Naive thymus-derived CD4-positive, alpha-beta T cell (primary cell): ENCODE measurements around the gene DCHS1. TPM values are rescaled to one million over a fixed set of nuclear protein-coding genes. Genes with fewer than 3 reads are reported as not detected.

Experiments
- ATAC-seq: fragments of 150-1000 bp; cut with Tn5 transposase; 2 replicates; pipeline ENCODE4 v1.10.0; 2021; ENCODE audit warnings: mild to moderate bottlenecking, moderate library complexity
- CTCF ChIA-PET: fragments of 350-600 bp; sonication (Branson Sonifier 250); formaldehyde crosslinking; loops from one replicate; lab custom pipeline; 2021; ENCODE audit warnings: antibody characterized with exemption; lab: Charles Lee
- POLR2A ChIA-PET: fragments of 350-600 bp; sonication (Branson Sonifier 250); formaldehyde crosslinking; loops from one replicate; lab custom pipeline; 2021; ENCODE audit warnings: antibody characterized with exemption, inconsistent platforms; lab: Charles Lee
- DNase-seq, 9 donors: peaks; one replicate each; pipeline versions ENCODE4 v3.0.0 to v3.0.0-alpha.2; 2020 to 2022; ENCODE audit warnings: mixed read lengths in 1 of 9
- H3K27ac ChIP-seq: one replicate; pipeline ENCODE4 v1.7.0; 2013; ENCODE audit warnings: mild to moderate bottlenecking, low read depth, low read length, moderate library complexity
- H3K27me3 ChIP-seq, 2 donors: one replicate each; pipeline ENCODE4 v1.7.0; 2013; ENCODE audit warnings: low read length in 2 of 2, mild to moderate bottlenecking in 2 of 2, moderate library complexity in 2 of 2; ENCODE audit not compliant: control insufficient read depth in 2 of 2, insufficient read depth in 2 of 2
- H3K36me3 ChIP-seq, 3 experiments: 1 replicate in 2 of 3; 2 replicates in 1 of 3; pipeline ENCODE4 v1.7.0; 2013; ENCODE audit warnings: low read length in 3 of 3, mild to moderate bottlenecking in 3 of 3, moderate library complexity in 1 of 3; ENCODE audit not compliant: insufficient read depth in 3 of 3, control insufficient read depth in 2 of 3
- H3K4me1 ChIP-seq, 2 donors: one replicate each; pipeline ENCODE4 v1.7.0; 2013; ENCODE audit warnings: low read length in 2 of 2, mild to moderate bottlenecking in 2 of 2, moderate library complexity in 1 of 2; ENCODE audit not compliant: control insufficient read depth in 2 of 2, insufficient read depth in 2 of 2
- H3K4me3 ChIP-seq: 2 replicates; pipeline ENCODE4 v1.7.0; 2013; ENCODE audit warnings: mild to moderate bottlenecking, low read length
- H3K9me3 ChIP-seq, 3 experiments: 1 replicate in 2 of 3; 2 replicates in 1 of 3; pipeline ENCODE4 v1.7.0; 2013; ENCODE audit warnings: low read length in 3 of 3; ENCODE audit not compliant: control insufficient read depth in 2 of 3
- H3K27ac Mint-ChIP-seq, 9 donors: one replicate each; pipeline ENCODE4 v1.8.0; 2020 to 2022; ENCODE audit warnings: mixed read lengths in 9 of 9, mild to moderate bottlenecking in 8 of 9, moderate library complexity in 5 of 9, inconsistent platforms in 2 of 9
- H3K27me3 Mint-ChIP-seq, 5 donors: one replicate each; pipeline ENCODE4 v1.8.0; 2021 to 2022; ENCODE audit warnings: mixed read lengths in 5 of 5, mild to moderate bottlenecking in 1 of 5
- H3K36me3 Mint-ChIP-seq, 5 donors: one replicate each; pipeline ENCODE4 v1.8.0; 2020 to 2022; ENCODE audit warnings: mixed read lengths in 5 of 5, mild to moderate bottlenecking in 3 of 5, inconsistent platforms in 1 of 5
- H3K4me1 Mint-ChIP-seq, 7 donors: one replicate each; pipeline ENCODE4 v1.8.0; 2020 to 2022; ENCODE audit warnings: mixed read lengths in 7 of 7, mild to moderate bottlenecking in 3 of 7, inconsistent platforms in 1 of 7
- H3K4me3 Mint-ChIP-seq, 10 donors: one replicate each; pipeline ENCODE4 v1.8.0; 2020 to 2022; ENCODE audit warnings: mild to moderate bottlenecking in 10 of 10, mixed read lengths in 10 of 10, moderate library complexity in 6 of 10, inconsistent platforms in 2 of 10
- H3K9me3 Mint-ChIP-seq, 11 donors: one replicate each; pipeline ENCODE4 v1.8.0; 2020 to 2022; ENCODE audit warnings: mixed read lengths in 11 of 11, mild to moderate bottlenecking in 4 of 11, inconsistent platforms in 1 of 11, moderate library complexity in 1 of 11
- intact Hi-C, 2 donors: fragments of 100-400 bp; cut with micrococcal nuclease; formaldehyde crosslinking; loops; one replicate each; pipeline ENCODE4 v1.15.1; 2023
- polyA plus RNA-seq, 2 donors: library from polyadenylated mRNA; unstranded; fragments of 300-500 nt; fragmentation: Illumina TruSeq; gene quantifications; one replicate each; pipeline ENCODE4 v1.2.3, GENCODE V29; 2021
- total RNA-seq, 6 experiments: library from RNA in 5 of 6; stranded (reverse) in 5 of 6; gene quantifications; 1 replicate in 5 of 6; 2 replicates in 1 of 6; pipeline ENCODE4 v1.2.3 and lab custom pipeline; 2021 to 2026

DCHS1 gene
- total and polyA plus RNA-seq, 7 experiments from 2014 or later, result 0.48 to 12.5 (median 9.7) TPM

GRCh38 chr11:6660712-6661111 lies 5.1 kb upstream of the DCHS1 start:
- Mint-ChIP-seq H3K9me3 (no peaks in the 10 kb centered on the region), H3K27me3 (peaks cover 0 to 28% (median 0%) of the 10 kb centered on the region in 5 donors), H3K4me1 (peaks cover 6 to 26% (median 19%) of the 10 kb centered on the region in 7 donors), H3K4me3 (no peak overlapping the region), H3K36me3 (peaks cover 0 to 3% (median 0%) of the 10 kb centered on the region in 5 donors), H3K27ac (no peak overlapping the region)
- Histone ChIP-seq H3K4me3 (no peak overlapping the region), H3K4me1 (peaks cover 0 to 5% of the 10 kb centered on the region in 2 donors), H3K36me3 (no peaks in the 10 kb centered on the region), H3K27ac (no peak overlapping the region), H3K9me3 (no peaks in the 10 kb centered on the region), H3K27me3 (no peaks in the 10 kb centered on the region)
- CTCF ChIA-PET, result no interaction called here
- DNase-seq (no peak), ATAC-seq (no peak)
- POLR2A ChIA-PET, result interaction anchor here (1.1 to 1.5 kb wide), 2 partner anchors 14 to 49 kb away, joined by 3 to 5 read pairs; partner anchors contain the start of gene TAF10
- intact Hi-C loops, result no loop called here

- Histone ChIP-seq H3K9me3 (no peaks in the 10 kb centered on the region), H3K4me1 (peaks cover 0 to 19% of the 10 kb centered on the region in 2 donors), H3K4me3 (no peak overlapping the region), H3K27ac (no peak overlapping the region), H3K27me3 (no peaks in the 10 kb centered on the region), H3K36me3 (no peaks in the 10 kb centered on the region)
- DNase-seq, result no peak
- H3K36me3 Mint-ChIP-seq, result peaks cover 0 to 3% (median 0%) of the 10 kb centered on the region in 5 donors
- no peak overlapping the region for H3K27ac Mint-ChIP-seq
- peaks cover 0 to 25% (median 0%) of the 10 kb centered on the region in 5 donors for H3K27me3 Mint-ChIP-seq
- ATAC-seq, result no peak
- ChIA-PET CTCF (interaction anchor here (0.6 to 1.0 kb wide), 4 partner anchors 10 to 79 kb away, joined by 3 read pairs; no protein-coding TSS in a partner anchor), POLR2A (interaction anchor here (1.3 to 2.3 kb wide), 3 partner anchors 9 to 16 kb away, joined by 3 to 7 read pairs (median 6); no protein-coding TSS in a partner anchor)
- peaks cover 6 to 18% (median 14%) of the 10 kb centered on the region in 7 donors for H3K4me1 Mint-ChIP-seq
- intact Hi-C loops, result no loop called here
- H3K4me3 Mint-ChIP-seq, result no peak overlapping the region
- no peaks in the 10 kb centered on the region for H3K9me3 Mint-ChIP-seq
Measured at GRCh38 chr11:6658647-6659046, 3.0 kb upstream of the DCHS1 start.

GRCh38 chr11:6657346-6657745 lies 1.7 kb upstream of the DCHS1 start:
- Mint-ChIP-seq H3K27me3 (peaks cover 0 to 18% (median 0%) of the 10 kb centered on the region in 5 donors), H3K27ac (peak overlapping the region in 8 of 9 donors; percentile 45 to 81 (median 64)), H3K36me3 (peaks cover 0 to 3% (median 0%) of the 10 kb centered on the region in 5 donors), H3K4me3 (peak overlapping the region; percentile 6 to 89 (median 72)), H3K9me3 (no peaks in the 10 kb centered on the region), H3K4me1 (peaks cover 5 to 11% (median 7%) of the 10 kb centered on the region in 7 donors)
- ATAC-seq (no peak), DNase-seq (no peak)
- intact Hi-C loops, result loop anchor here in 1 of 2 donors (1.0 kb wide), 1 partner anchor 10 kb away; no protein-coding TSS in a partner anchor
- Histone ChIP-seq H3K4me3 (no peak overlapping the region), H3K36me3 (no peaks in the 10 kb centered on the region), H3K27me3 (no peaks in the 10 kb centered on the region), H3K27ac (no peak overlapping the region), H3K9me3 (no peaks in the 10 kb centered on the region), H3K4me1 (peaks cover 0 to 26% of the 10 kb centered on the region in 2 donors)
- ChIA-PET CTCF (interaction anchor here (0.7 to 1.1 kb wide), 2 partner anchors 53 to 72 kb away, joined by 3 to 4 read pairs; no protein-coding TSS in a partner anchor), POLR2A (interaction anchor here (0.7 to 2.4 kb wide), 9 partner anchors 10 to 216 kb away, joined by 3 to 10 read pairs (median 4); partner anchors contain the start of genes TAF10 and TPP1)

GRCh38 chr11:6656936-6657335 lies 1.3 kb upstream of the DCHS1 start:
- no peaks in the 10 kb centered on the region for H3K9me3 Mint-ChIP-seq
- intact Hi-C loops, result loop anchor here in 1 of 2 donors (1.0 kb wide), 1 partner anchor 10 kb away; no protein-coding TSS in a partner anchor
- peak overlapping the region; percentile 65 to 89 (median 74) for H3K4me3 Mint-ChIP-seq
- no peaks in the 10 kb centered on the region for H3K36me3 ChIP-seq
- H3K4me1 ChIP-seq, result peaks cover 0 to 26% of the 10 kb centered on the region in 2 donors
- ATAC-seq (no peak), DNase-seq (no peak)
- POLR2A ChIA-PET, result interaction anchor here (0.7 to 2.4 kb wide), 10 partner anchors 8 to 216 kb away, joined by 3 to 10 read pairs (median 4); partner anchors contain the start of genes TAF10 and TPP1
- peaks cover 0 to 18% (median 0%) of the 10 kb centered on the region in 5 donors for H3K27me3 Mint-ChIP-seq
- H3K27ac ChIP-seq, result no peak overlapping the region
- H3K9me3 ChIP-seq, result no peaks in the 10 kb centered on the region
- H3K27me3 ChIP-seq, result no peaks in the 10 kb centered on the region
- H3K4me1 Mint-ChIP-seq, result peaks cover 5 to 11% (median 7%) of the 10 kb centered on the region in 7 donors
- H3K36me3 Mint-ChIP-seq, result peaks cover 0 to 3% (median 0%) of the 10 kb centered on the region in 5 donors
- CTCF ChIA-PET, result interaction anchor here (0.7 kb wide), 1 partner anchor 72 kb away, joined by 3 read pairs; no protein-coding TSS in a partner anchor
- no peak overlapping the region for H3K4me3 ChIP-seq
- H3K27ac Mint-ChIP-seq, result peak overlapping the region in 8 of 9 donors; percentile 45 to 81 (median 64)

- ChIA-PET POLR2A (interaction anchor here (0.7 to 2.4 kb wide), 10 partner anchors 8 to 215 kb away, joined by 3 to 10 read pairs (median 4); partner anchors contain the start of genes TAF10 and TPP1), CTCF (no interaction called here)
- no peak for ATAC-seq
- Mint-ChIP-seq H3K4me3 (peak overlapping the region; percentile 65 to 89 (median 74)), H3K9me3 (no peaks in the 10 kb centered on the region), H3K27me3 (peaks cover 0 to 16% (median 0%) of the 10 kb centered on the region in 5 donors), H3K4me1 (peaks cover 5 to 11% (median 7%) of the 10 kb centered on the region in 7 donors), H3K27ac (peak overlapping the region in 7 of 9 donors; percentile 45 to 81 (median 66)), H3K36me3 (peaks cover 0 to 3% (median 0%) of the 10 kb centered on the region in 5 donors)
- no peak for DNase-seq
- H3K4me3 ChIP-seq, result no peak overlapping the region
- intact Hi-C loops, result no loop called here
- no peaks in the 10 kb centered on the region for H3K27me3 ChIP-seq
- H3K4me1 ChIP-seq, result peaks cover 0 to 26% of the 10 kb centered on the region in 2 donors
- H3K27ac ChIP-seq, result no peak overlapping the region
- H3K9me3 ChIP-seq, result no peaks in the 10 kb centered on the region
- no peaks in the 10 kb centered on the region for H3K36me3 ChIP-seq
Measured at GRCh38 chr11:6656584-6656915, 941 bp upstream of the DCHS1 start.

GRCh38 chr11:6655020-6655789 lies 404 bp downstream of the DCHS1 start:
- Histone ChIP-seq H3K4me1 (peaks cover 0 to 26% of the 10 kb centered on the region in 2 donors), H3K9me3 (no peaks in the 10 kb centered on the region), H3K4me3 (peak overlapping the region; percentile 52), H3K27ac (peak overlapping the region; percentile 66), H3K27me3 (no peaks in the 10 kb centered on the region), H3K36me3 (no peaks in the 10 kb centered on the region)
- H3K4me3 Mint-ChIP-seq, result no peak overlapping the region
- peak; percentile 60 for ATAC-seq
- DNase-seq, result peak in 7 of 9 donors; percentile 15 to 50 (median 34)
- H3K27me3 Mint-ChIP-seq, result peaks cover 0 to 16% (median 0%) of the 10 kb centered on the region in 5 donors
- H3K4me1 Mint-ChIP-seq, result peaks cover 5 to 11% (median 7%) of the 10 kb centered on the region in 7 donors
- no peaks in the 10 kb centered on the region for H3K9me3 Mint-ChIP-seq
- peaks cover 0 to 3% (median 0%) of the 10 kb centered on the region in 5 donors for H3K36me3 Mint-ChIP-seq
- intact Hi-C loops, result loop anchor here in 1 of 2 donors (1.0 to 2.0 kb wide), 3 partner anchors 8 to 36 kb away; partner anchors contain the start of genes MRPL17 and TPP1
- CTCF ChIA-PET, result interaction anchor here (0.7 kb wide), 1 partner anchor 174 kb away, joined by 3 read pairs; the partner anchor contains the start of gene ARFIP2
- H3K27ac Mint-ChIP-seq, result no peak overlapping the region
- POLR2A ChIA-PET, result interaction anchor here (0.6 to 2.4 kb wide), 8 partner anchors 8 to 51 kb away, joined by 3 to 10 read pairs (median 6); partner anchors contain the start of gene TPP1
